SH-SY5Y (cell line): ENCODE data around the gene ROBO1.

Experiments
- GATA2 ChIP-seq: IDR thresholded peaks from 2 replicates; pipeline ENCODE4 v1.6.1; 2011; ENCODE audit warnings: mild to moderate bottlenecking, low read depth, low read length
- GATA3 ChIP-seq: IDR thresholded peaks from 2 replicates; pipeline ENCODE4 v1.6.1; 2011; ENCODE audit warnings: low read depth, mild to moderate bottlenecking, low read length, moderate library complexity

DNA sequence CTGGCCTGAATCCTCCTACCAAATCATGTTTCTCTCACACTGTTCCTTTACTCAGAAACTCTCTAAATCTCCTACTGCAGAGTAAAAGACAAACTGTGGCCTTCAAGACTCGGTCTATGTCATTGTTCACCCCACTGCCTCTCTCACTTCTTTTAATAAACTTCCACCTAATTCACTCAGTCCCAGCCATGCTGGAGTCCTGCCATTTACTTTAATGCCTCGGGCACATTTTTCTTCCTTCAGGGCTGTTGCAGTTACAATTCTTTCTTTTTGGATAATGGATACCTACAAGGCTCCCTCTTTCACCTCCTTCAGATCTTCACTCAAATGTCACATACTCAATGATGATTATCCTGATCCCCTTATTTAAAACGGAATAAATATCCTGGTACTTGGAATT, 955.6 kb downstream of the ROBO1 start:
- no peak for TF ChIP-seq GATA2
- TF ChIP-seq GATA3: no peak
